Small intestine (tissue), 7 donors: ENCODE data around the gene HOMER1. TPM values are rescaled to one million over a fixed set of nuclear protein-coding genes. Genes with fewer than 3 reads are reported as not detected.
"Not testable (repeated sequence)": the region's sequence is repeated elsewhere in the genome, so short reads cannot be mapped to it uniquely, and the experiment has no call there.

Source experiments
- DNase-seq, 2 donors: peaks; one replicate each; pipeline versions ENCODE4 v3.0.0 to v3.0.0-alpha.2; 2013
- FAIRE-seq: peaks from 2 replicates; lab custom pipeline; 2012; peaks lifted over from hg19 to GRCh38; lab: Jason Lieb, UNC
- H3K27ac ChIP-seq, 3 donors: one replicate each; pipeline ENCODE4 v1.5.1; 2013; ENCODE audit warnings: low read length in 2 of 3, mild to moderate bottlenecking in 2 of 3, control low read depth in 1 of 3, inconsistent platforms in 1 of 3, low read depth in 1 of 3, moderate library complexity in 1 of 3
- H3K27me3 ChIP-seq, 3 donors: one replicate each; pipeline ENCODE4 v1.6.1; 2013; ENCODE audit warnings: low read length in 3 of 3, inconsistent platforms in 1 of 3; ENCODE audit not compliant: control insufficient read depth in 3 of 3, insufficient read depth in 3 of 3
- H3K36me3 ChIP-seq, 3 donors: one replicate each; pipeline ENCODE4 v1.6.1; 2013; ENCODE audit warnings: low read length in 3 of 3, inconsistent platforms in 1 of 3, low read depth in 1 of 3, mild to moderate bottlenecking in 1 of 3, moderate library complexity in 1 of 3; ENCODE audit not compliant: control insufficient read depth in 3 of 3, insufficient read depth in 2 of 3
- H3K4me1 ChIP-seq, 3 donors: one replicate each; pipeline ENCODE4 v1.6.1; 2013; ENCODE audit warnings: low read length in 2 of 3, inconsistent platforms in 1 of 3, low read depth in 1 of 3, mild to moderate bottlenecking in 1 of 3, moderate library complexity in 1 of 3; ENCODE audit not compliant: control insufficient read depth in 3 of 3, insufficient read depth in 2 of 3
- H3K4me3 ChIP-seq, 3 donors: one replicate each; pipeline ENCODE4 v1.5.1; 2013; ENCODE audit warnings: low read length in 3 of 3, control low read depth in 1 of 3, inconsistent platforms in 1 of 3, low read depth in 1 of 3, mild to moderate bottlenecking in 1 of 3, moderate library complexity in 1 of 3
- H3K9me3 ChIP-seq, 2 donors: one replicate each; pipeline ENCODE4 v1.6.1; 2013; ENCODE audit warnings: low read depth in 1 of 2, low read length in 1 of 2; ENCODE audit not compliant: control insufficient read depth in 2 of 2, insufficient read depth in 1 of 2
- WGBS, 3 donors: extraction: QIAGEN DNeasy Blood & Tissue Kit; methylation state at CpG; one replicate each; pipeline ENCODE4 v1.1.7; 2013; 5-methylcytosine and 5-hydroxymethylcytosine counted together
- polyA plus RNA-seq, 4 donors: library from polyadenylated mRNA; stranded (reverse) in 3 of 4; unstranded in 1 of 4; fragments of 200-250 nt in 3 of 4; fragments of 120-200 nt in 1 of 4; gene quantifications; one replicate each; pipeline versions ENCODE4 v1.2.1 to v1.2.3, GENCODE V29; 2013
- donor health status: healthy with polysubstance abuse.
- donor health status: control.
- donor health status: control.
- donor health status: Bipolar disorder and iron deficiency.
- donor health status: healthy.

HOMER1 gene
- polyA plus RNA-seq, 4 donors = 0.27 to 2.6 (median 0.39) TPM; not detected in 1

DNA sequence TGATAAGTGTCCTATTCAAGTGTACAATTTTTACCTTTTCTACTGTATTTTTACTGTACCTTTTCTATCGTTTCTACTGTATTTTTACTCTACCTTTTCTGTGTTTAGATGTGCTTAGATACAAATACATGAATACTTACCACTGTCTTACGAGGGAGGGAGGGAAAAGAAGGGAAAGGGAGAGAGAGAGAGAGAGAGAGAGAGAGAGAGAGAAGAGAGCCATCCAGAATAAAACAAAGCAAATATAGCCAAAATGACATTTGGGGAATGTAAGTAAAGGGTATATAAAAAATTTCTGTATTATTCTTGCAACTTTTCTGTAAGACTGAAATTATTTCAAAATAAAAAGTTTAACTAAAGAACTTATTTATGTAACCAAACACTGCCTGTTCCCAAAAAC is 121.2 kb downstream of the HOMER1 start:
- no peaks in the 10 kb centered on the region for H3K9me3 ChIP-seq
- no peaks in the 10 kb centered on the region for H3K27me3 ChIP-seq
- no peak overlapping the region for H3K4me3 ChIP-seq
- H3K27ac ChIP-seq = no peak overlapping the region
- no peaks in the 10 kb centered on the region for H3K36me3 ChIP-seq
- whole genome bisulfite sequencing, 3 donors = 85 to 93% (median 89%) methylated on average over 2 of the region's 2 CpGs
- no peaks in the 10 kb centered on the region for H3K4me1 ChIP-seq
- no peak for FAIRE-seq
- no peak for DNase-seq

DNA sequence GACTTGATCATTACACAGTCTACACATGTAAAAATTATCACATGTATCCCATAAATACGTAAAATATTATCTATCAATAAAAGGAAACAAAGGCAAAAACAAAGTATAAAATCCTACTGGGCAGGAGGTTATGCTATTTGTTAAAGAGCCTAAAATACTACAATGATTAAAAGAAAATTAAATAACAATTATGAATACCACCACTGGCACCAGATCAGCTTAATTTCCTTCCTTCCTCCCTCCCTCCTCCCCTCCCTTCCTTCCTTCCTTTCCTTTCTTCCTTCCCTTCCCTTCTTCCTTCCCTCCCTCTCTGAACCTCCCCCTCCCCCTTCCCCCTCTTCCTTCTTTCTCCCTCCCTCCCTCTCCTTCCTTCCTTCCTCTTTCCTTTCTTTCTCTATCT is 127.3 kb downstream of the HOMER1 start:
- no peak overlapping the region for H3K27ac ChIP-seq
- no peaks in the 10 kb centered on the region for H3K36me3 ChIP-seq
- peaks cover 0 to 10% of the 10 kb centered on the region in 2 donors for H3K9me3 ChIP-seq
- 88 to 96% (median 95%) methylated on average over 1 of the region's 1 CpG for WGBS, 3 donors
- H3K4me1 ChIP-seq = no peaks in the 10 kb centered on the region
- no peaks in the 10 kb centered on the region for H3K27me3 ChIP-seq
- DNase-seq (no peak), FAIRE-seq (no peak)
- no peak overlapping the region for H3K4me3 ChIP-seq

DNA sequence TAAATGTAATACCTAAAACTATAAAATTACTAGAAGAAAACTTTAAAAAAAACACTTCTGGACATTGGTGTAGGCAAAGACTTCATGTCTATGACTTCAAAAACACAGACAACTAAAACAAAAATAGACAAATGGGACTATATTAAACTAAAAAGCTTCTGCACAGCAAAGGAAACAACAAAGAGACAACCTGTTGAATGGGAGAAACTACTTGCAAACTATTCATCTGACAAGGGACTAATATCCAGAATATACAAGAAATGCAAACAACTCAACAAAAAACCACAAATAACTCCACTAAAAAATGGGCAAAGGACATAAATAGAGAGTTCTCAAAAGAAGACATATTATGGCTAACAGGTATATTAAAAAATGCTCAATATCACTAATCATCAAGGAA is 128.8 kb downstream of the HOMER1 start:
- FAIRE-seq, H3K36me3 ChIP-seq, H3K4me1 ChIP-seq, H3K27ac ChIP-seq, H3K27me3 ChIP-seq, DNase-seq, H3K4me3 ChIP-seq: not testable (repeated sequence)
- peaks cover 0 to 25% of the 10 kb centered on the region in 2 donors for H3K9me3 ChIP-seq

DNA sequence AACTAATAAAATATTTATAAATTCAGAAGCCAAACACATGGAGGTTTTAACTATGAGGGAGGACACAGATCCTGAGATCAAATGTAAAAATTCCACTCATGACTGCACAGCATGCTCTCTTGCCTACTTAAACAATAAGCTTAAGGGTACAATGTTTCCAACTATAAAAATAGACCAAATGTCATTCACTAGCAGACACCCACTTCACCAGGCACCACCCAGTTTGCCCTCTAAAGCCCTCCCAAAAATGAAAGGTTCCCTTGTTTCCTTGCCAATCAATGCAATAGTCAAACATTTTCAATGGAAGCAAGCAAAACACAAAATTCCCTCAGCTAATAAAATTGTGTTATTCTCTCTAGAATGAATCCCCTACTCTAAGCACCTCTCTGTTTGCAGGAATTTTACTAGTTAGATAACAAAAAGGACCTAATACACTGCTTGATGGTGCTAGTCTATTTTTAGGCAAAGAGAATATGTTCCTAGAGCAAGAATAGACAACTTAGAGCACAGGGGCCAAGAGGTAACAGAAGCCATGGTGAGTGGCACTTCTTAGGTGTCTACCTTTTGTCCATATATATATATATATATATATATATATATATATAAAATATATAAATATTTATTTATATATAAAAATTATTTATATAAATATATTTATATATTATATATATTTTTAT is 135.3 kb downstream of the HOMER1 start:
- no peak overlapping the region for H3K4me3 ChIP-seq
- H3K9me3 ChIP-seq = peaks cover 0 to 28% of the 10 kb centered on the region in 2 donors
- H3K36me3 ChIP-seq = peaks cover 0 to 4% (median 0%) of the 10 kb centered on the region in 3 donors
- no peaks in the 10 kb centered on the region for H3K4me1 ChIP-seq
- FAIRE-seq (no peak), DNase-seq (no peak)
- no peak overlapping the region for H3K27ac ChIP-seq
- no peaks in the 10 kb centered on the region for H3K27me3 ChIP-seq

DNA sequence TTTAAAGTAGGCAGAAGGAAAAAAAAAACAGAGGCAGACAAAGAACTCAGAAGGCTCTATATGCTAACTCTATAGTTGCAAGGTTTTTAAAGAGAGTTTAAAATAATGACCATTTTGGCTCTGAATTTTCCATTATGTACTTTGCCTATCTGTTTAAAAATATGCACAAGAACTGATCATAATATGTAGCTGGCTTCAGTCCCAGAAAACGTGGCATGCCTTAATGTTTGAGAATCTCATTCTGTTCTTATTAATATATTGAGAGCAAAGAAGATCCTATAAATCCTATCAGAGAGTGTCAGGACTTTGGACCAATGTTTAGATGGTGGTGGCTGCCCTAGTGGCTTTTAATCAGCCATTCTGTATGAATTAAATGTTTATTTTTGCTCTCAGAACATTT is 156.5 kb downstream of the HOMER1 start:
- no peak for DNase-seq
- 8 to 17% (median 10%) methylated on average over 1 of the region's 1 CpG for WGBS, 3 donors
- FAIRE-seq = no peak
- H3K4me1 ChIP-seq = no peaks in the 10 kb centered on the region
- H3K36me3 ChIP-seq = no peaks in the 10 kb centered on the region
- no peak overlapping the region for H3K27ac ChIP-seq
- H3K4me3 ChIP-seq = no peak overlapping the region
- no peaks in the 10 kb centered on the region for H3K9me3 ChIP-seq
- no peaks in the 10 kb centered on the region for H3K27me3 ChIP-seq

DNA sequence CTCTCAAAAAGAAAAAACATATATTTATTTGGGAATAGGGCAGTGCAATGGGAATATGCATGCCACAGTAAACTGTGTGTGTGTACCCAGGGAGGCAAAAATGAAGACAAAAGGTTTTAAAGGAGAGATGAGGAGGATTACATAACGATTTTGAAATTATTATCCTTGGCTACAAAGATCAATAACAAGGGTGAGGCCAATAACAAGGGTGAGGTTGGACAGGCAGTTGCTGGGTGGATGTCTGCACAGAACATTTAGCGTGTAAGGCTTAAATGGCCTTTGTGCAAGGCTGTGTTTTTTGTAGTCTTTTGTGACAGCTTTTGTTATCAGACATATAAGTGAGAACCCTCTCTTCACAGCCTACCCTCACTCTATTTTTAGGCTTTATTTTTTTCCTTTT is 164.1 kb downstream of the HOMER1 start:
- H3K4me3 ChIP-seq = no peak overlapping the region
- 50 to 74% (median 60%) methylated on average over 2 of the region's 2 CpGs for WGBS, 3 donors
- H3K4me1 ChIP-seq = no peaks in the 10 kb centered on the region
- H3K9me3 ChIP-seq = no peaks in the 10 kb centered on the region
- H3K36me3 ChIP-seq = no peaks in the 10 kb centered on the region
- H3K27me3 ChIP-seq = no peaks in the 10 kb centered on the region
- no peak overlapping the region for H3K27ac ChIP-seq
- FAIRE-seq (no peak), DNase-seq (no peak)

DNA sequence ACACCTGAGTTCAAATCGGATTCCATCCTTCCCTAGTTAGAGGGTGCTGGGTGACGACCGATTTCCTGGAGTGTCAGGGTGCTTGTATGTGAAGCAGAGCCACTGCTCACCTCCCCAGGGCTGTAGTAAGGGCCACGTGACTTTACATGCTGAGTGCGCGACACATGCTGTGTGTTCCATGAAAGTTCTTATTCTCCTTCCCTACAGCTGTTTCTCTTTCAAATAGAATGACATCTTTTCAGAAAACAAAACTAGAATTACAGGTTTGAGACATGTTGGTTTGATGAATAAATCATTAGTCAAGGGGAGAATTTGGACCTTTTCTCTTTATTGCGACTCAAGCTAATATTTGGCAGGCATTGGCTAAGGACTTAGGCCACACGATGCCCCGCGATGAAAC is 164.9 kb downstream of the HOMER1 start:
- H3K27ac ChIP-seq = no peak overlapping the region
- H3K4me3 ChIP-seq = no peak overlapping the region
- H3K9me3 ChIP-seq = no peaks in the 10 kb centered on the region
- no peak for DNase-seq
- WGBS, 3 donors = 89 to 91% (median 90%) methylated on average over 10 of the region's 10 CpGs
- no peaks in the 10 kb centered on the region for H3K36me3 ChIP-seq
- no peak for FAIRE-seq
- no peaks in the 10 kb centered on the region for H3K27me3 ChIP-seq
- no peaks in the 10 kb centered on the region for H3K4me1 ChIP-seq

DNA sequence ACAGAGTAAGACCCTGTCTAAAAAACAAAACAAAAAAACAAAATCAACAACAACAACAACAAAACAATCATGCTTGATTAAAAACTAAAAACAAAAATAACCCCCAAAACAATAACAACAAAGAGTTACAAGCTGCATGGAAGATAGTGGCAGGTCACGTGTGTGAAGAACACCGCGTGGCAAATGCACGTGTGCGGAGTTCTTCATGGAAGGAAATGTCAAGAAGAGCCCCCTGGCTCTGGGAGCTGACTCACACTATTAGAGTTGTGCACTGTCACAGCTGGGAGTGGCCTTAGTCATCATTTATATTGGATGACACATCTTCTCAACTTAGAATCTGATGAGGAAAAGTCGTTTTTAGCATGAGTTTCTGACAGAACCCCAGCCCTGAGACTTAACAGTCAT is 167.5 kb downstream of the HOMER1 start:
- H3K27ac ChIP-seq = no peak overlapping the region
- FAIRE-seq (no peak), DNase-seq (no peak)
- H3K4me3 ChIP-seq = no peak overlapping the region
- WGBS, 3 donors = 85 to 88% (median 87%) methylated on average over 6 of the region's 6 CpGs
- no peaks in the 10 kb centered on the region for H3K27me3 ChIP-seq
- H3K4me1 ChIP-seq = no peaks in the 10 kb centered on the region
- H3K9me3 ChIP-seq = no peaks in the 10 kb centered on the region
- H3K36me3 ChIP-seq = no peaks in the 10 kb centered on the region
